GM21717 (cell line): ENCODE data around the gene RTN4RL1.
"Not testable (repeated sequence)": the region's sequence is repeated elsewhere in the genome, so short reads cannot be mapped to it uniquely, and the experiment has no call there.

Experiments used
- ATAC-seq: cut with Tn5 transposase; IDR thresholded peaks from one replicate; pipeline ENCODE4 v1.9.1; 2021; ENCODE audit warnings: mild to moderate bottlenecking, moderate library complexity; ENCODE audit not compliant: unreplicated experiment

RTN4RL1 gene

GRCh38 chr17:1898332-1898731 lies 126.8 kb downstream of the RTN4RL1 start:
- no peak for ATAC-seq

GRCh38 chr17:1897105-1897656 lies 128.0 kb downstream of the RTN4RL1 start:
- no peak for ATAC-seq

- no peak for ATAC-seq
These were observed 128.7 kb downstream of the RTN4RL1 start for GRCh38 chr17:1896243-1897104.

- not testable (repeated sequence) for ATAC-seq
These were observed 129.7 kb downstream of the RTN4RL1 start for GRCh38 chr17:1895479-1895878.

- ATAC-seq: no peak
These were observed 130.3 kb downstream of the RTN4RL1 start for GRCh38 chr17:1894753-1895339.

GRCh38 chr17:1890758-1891450 lies 134.2 kb downstream of the RTN4RL1 start:
- no peak for ATAC-seq

- ATAC-seq: no peak
These were observed 136.4 kb downstream of the RTN4RL1 start for GRCh38 chr17:1888741-1889140.
